Activated naive CD8-positive, alpha-beta T cell treated with anti-CD3 and anti-CD28 coated beads, Interleukin-2, amount 50 U/mL, for 16 hours (primary cell): ENCODE measurements around the gene CPED1.
"Not testable (repeated sequence)": the region's sequence is repeated elsewhere in the genome, so short reads cannot be mapped to it uniquely, and the experiment has no call there.

ENCODE experiments used
- DNase-seq: peaks from one replicate; pipeline ENCODE4 v3.0.0-alpha.2; 2020; ENCODE audit warnings: low read depth, low spot score

The CPED1 gene

GRCh38 chr7:121244120-121244870 lies 255.8 kb downstream of the CPED1 start:
- no peak for DNase-seq

DNA sequence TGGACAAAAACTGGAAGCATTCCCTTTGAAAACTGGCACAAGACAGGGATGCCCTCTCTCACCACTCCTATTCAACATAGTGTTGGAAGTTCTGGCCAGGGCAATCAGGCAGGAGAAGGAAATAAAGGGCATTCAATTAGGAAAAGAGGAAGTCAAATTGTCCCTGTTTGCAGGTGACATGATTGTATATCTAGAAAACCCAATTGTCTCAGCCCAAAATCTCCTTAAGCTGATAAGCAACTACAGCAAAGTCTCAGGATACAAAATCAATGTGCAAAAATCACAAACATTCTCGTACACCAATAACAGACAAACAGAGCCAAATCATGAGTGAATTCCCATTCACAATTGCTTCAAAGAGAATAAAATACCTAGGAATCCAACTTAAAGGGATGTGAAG lies 262.9 kb downstream of the CPED1 start:
- DNase-seq = not testable (repeated sequence)

DNA sequence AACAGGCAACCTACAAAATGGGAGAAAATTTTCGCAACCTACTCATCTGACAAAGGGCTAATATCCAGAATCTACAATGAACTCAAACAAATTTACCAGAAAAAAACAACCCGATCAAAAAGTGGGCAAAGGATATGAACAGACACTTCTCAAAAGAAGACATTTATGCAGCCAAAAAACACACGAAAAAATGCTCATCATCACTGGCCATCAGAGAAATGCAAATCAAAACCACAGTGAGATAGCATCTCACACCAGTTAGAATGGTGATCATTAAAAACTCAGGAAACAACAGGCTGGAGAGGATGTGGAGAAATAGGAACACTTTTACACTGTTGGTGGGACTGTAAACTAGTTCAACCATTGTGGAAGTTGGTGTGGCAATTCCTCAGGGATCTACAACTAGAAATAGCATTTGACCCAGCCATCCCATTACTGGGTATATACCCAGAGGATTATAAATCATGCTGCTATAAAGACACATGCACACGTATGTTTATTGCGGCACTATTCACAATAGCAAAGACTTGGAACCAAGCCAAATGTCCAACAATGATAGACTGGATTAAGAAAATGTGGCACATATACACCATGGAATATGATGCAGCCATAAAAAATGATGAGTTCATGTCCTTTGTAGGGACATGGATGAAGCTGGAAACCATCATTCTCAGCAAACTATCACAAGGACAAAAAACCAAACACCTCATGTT lies 264.2 kb downstream of the CPED1 start:
- DNase-seq = not testable (repeated sequence)

DNA sequence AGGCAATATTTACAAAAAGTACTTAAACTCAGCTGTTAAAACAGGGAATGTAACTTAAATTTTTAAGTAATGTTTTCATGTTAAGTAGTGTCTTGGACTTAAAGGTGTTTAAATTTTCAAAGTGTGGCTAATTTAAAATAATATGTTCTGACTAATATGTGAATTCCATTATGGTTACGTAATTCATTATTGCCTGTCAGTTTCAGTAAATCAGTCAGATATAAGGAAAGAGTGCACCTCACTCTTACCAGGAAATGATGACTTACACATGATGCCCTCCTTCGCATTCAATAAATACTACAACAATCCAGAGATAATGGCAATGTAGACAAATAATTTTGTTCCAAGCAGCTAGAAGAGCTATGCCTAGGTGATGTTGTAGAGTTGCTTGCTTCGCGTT lies 271.3 kb downstream of the CPED1 start:
- no peak for DNase-seq

GRCh38 chr7:121261207-121261884 lies 272.8 kb downstream of the CPED1 start:
- DNase-seq = no peak

- DNase-seq = no peak
These were observed 273.7 kb downstream of the CPED1 start for GRCh38 chr7:121262221-121262620.

DNA sequence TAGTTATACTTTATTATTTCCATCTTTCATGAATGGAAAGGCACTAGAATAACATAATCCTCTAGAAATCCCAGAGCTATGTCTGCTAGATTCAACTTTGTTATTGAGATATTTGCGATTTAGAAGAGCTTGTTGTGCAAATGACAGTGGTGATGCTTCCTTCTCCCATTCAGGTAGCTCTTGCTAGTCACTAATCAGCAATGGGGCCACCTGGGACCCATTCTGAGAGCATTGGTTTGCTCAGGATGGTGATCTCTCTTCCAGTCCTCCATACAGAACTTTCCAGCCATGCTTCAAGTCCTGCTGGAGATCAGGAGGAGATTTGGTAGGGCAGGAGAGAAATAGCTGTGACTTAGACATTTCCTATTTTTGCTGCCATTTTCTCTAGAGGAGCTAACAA lies 274.5 kb downstream of the CPED1 start:
- DNase-seq = no peak

- DNase-seq = no peak
These were observed 277.9 kb downstream of the CPED1 start for GRCh38 chr7:121266307-121266894.

DNA sequence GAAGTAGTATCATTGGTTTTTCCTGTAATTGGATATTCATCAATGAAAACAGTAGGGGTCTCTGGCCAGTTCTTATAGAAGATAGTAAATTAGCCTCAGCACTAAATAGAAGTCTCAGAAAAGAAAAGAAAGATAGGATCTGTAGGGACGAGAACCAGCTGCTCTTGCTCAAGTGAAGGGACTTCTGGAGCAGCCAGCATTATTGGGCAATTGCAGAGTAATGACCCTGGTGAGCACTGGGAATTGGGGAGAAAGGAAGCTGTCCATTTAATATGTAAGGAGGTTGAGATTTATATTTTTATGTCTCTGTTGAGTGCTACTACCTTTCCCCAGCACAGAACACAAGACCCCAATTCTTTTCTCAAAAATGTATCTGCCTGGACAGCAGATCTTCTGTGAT lies 279.1 kb downstream of the CPED1 start:
- no peak for DNase-seq

DNA sequence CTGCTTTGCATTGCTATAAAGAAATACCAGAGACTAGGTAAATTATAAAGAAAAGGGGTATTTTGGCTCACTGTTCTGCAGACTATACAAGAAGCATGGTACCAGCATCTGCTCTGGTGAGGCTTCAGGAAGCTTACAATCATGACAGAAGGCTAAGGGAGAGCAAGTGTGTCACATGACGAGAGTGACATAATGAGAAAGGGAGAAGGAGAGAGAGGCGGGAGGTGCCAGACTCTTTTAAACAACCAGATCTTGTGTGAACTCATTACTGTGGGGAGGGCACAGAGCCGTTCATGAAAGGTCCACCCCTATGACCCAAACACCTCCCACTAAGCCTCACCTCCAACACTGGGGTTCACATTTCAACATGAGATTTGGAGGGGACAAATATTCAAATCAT lies 281.3 kb downstream of the CPED1 start:
- DNase-seq = no peak

DNA sequence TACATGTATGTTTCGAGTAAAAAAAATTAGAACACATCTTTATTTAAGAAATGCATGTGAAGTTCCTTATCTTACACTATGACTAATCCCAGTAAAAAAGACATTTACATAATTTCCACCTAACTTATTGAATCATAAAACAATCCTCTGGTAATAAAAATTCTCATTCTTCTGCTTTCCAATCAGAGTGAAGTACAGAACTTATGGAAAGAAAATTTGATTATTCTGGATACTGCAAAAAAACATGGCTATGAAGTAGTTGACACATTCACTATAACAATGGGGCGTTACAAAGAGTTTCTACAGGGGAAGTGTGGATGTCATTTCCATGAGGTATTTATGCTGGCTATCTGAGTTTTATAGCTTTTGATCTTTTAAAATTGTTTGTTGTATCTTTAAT lies 282.6 kb downstream of the CPED1 start:
- DNase-seq = no peak

- no peak for DNase-seq
These were observed 283.4 kb downstream of the CPED1 start for GRCh38 chr7:121271916-121272315.

- no peak for DNase-seq
These were observed 284.2 kb downstream of the CPED1 start for GRCh38 chr7:121272676-121273075.

- DNase-seq = no peak
These were observed 285.1 kb downstream of the CPED1 start for GRCh38 chr7:121273467-121274167.

- DNase-seq = no peak
These were observed 286.0 kb downstream of the CPED1 start for GRCh38 chr7:121274467-121274866.

GRCh38 chr7:121275204-121275603 lies 286.7 kb downstream of the CPED1 start:
- no peak for DNase-seq

- no peak for DNase-seq
These were observed 287.8 kb downstream of the CPED1 start for GRCh38 chr7:121276313-121276712.

DNA sequence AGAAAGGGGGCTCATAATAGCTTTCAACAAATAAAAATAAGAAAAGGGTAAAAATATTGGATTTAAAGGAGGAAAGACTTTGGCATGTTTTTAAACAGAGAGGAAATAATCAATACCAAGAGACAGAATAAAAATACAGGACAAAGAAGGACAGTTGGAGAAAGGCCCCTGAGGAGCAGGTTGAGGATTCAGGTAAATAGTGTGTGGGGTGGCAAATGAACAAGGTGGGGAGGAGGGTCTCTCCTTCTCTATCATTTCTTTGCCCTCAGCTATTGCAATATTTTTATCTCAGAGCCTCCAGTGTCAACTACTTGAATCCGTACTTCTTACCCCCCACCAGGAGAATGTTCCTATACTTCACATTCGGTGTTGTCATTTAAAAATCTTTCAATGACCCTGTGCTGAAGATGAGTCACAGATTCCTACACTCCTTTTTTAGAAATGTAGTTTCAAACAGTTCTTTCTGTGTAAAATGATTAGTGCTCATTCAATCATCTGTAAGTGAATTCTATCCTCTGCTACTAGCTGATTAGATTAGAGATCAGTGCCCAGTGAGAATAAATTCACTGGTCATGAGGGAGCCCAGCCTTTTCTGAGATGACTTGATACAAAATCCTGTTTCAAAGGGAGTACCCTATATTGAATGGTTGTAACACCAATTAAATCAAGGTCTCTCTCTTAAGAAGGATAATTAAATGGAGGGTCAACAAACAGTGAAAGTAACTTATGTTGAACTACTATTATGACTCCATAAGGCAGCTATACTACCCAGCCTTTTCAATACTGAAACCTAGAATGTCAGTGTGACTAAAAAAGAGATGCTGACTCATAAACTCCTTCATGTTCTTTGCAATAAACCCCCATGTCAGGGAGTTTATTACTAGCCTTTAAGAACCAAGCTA lies 289.9 kb downstream of the CPED1 start:
- DNase-seq = no peak

- DNase-seq = no peak
These were observed 290.6 kb downstream of the CPED1 start for GRCh38 chr7:121279060-121279620.

DNA sequence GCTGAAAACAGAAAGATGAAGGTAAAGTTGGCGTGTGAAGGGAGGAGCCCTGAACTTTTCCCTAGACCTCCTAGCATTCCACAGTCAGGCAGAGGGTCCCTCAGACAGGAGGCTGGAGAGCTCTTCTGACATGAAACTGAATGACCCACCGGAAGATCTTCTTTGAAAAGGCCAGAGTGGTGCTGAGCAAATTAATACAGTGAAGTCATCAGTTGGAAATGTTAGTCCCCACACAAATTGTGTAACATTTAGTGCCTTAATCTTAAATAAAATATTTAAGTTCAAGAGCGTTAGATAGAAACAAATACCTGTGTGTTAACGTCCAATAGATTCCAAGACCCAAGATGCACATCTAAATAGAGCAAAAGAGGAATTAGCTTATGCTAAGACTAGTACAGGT lies 291.3 kb downstream of the CPED1 start:
- DNase-seq = no peak
